NT2/D1 (cell line): ENCODE data around the gene MATCAP1.

ENCODE experiments used
- SUZ12 ChIP-seq: IDR thresholded peaks from 2 replicates; pipeline ENCODE4 v1.6.1; 2011; ENCODE audit not compliant: insufficient read length, insufficient read depth; ENCODE audit errors: extremely low read depth
- YY1 ChIP-seq: IDR thresholded peaks from 2 replicates; pipeline ENCODE4 v1.6.1; 2011; ENCODE audit not compliant: insufficient read length, insufficient read depth

- TF ChIP-seq SUZ12 (no peak), YY1 (no peak)
Observed at GRCh38 chr16:67166598-67167168, 17.1 kb downstream of the MATCAP1 start.
